K562 (cell line): ENCODE measurements around the gene SPATA12. TPM values are rescaled to one million over a fixed set of nuclear protein-coding genes. Genes with fewer than 3 reads are reported as not detected.

ENCODE experiments used
- ATAC-seq: fragments of 200-7000 bp; cut with Tn5 transposase; 3 replicates; pipeline ENCODE4 v1.9.1; 2020; ENCODE audit warnings: moderate library complexity
- BruUV-seq: library from RNA; stranded (reverse); fragments of 400-500 nt; replicated peaks from 2 replicates; lab custom pipeline; 2021; lab: Mats Ljungman, UMichigan
- CTCF ChIA-PET: fragments of 300-600 bp; formaldehyde crosslinking; extraction: SDS; loops from one replicate; lab custom pipeline; 2021; ENCODE audit warnings: low intra/inter-chr PET ratio; lab: Yijun Ruan, JAX
- POLR2A ChIA-PET: fragments of 300-600, 350-650 bp; sonication (Branson Sonifier 250); formaldehyde crosslinking; extraction: SDS; loops from one replicate; lab custom pipeline; 2021; ENCODE audit warnings: antibody characterized with exemption, inconsistent platforms; lab: Yijun Ruan, JAX
- DNase-seq, 4 experiments: peaks; one replicate each; pipeline versions ENCODE4 v3.0.0 to v3.0.0-alpha.2; 2011 to 2018; ENCODE audit warnings: low spot score in 3 of 4, mixed read lengths in 3 of 4; ENCODE audit errors: extremely low read depth in 1 of 4
- FAIRE-seq: peaks from 2 replicates; lab custom pipeline; 2011; peaks lifted over from hg19 to GRCh38; lab: Jason Lieb, UNC
- H2AFZ ChIP-seq: 2 replicates; pipeline ENCODE4 v1.6.0; 2011; ENCODE audit warnings: low read depth, low read length, control low read depth, inconsistent platforms
- H3K27ac ChIP-seq: fragments of 200-600 bp; 3 replicates; pipeline ENCODE4 v1.8.0; 2011; ENCODE audit warnings: low read depth, mild to moderate bottlenecking, control low read depth, inconsistent platforms, low read length, moderate library complexity, mixed read lengths; ENCODE audit errors: extremely low read depth
- H3K27me3 ChIP-seq, 2 experiments: fragments of 300-600 bp in 1 of 2; 2 replicates in 1 of 2; 3 replicates in 1 of 2; pipeline versions ENCODE4 v1.6.0 to v1.8.0; 2011; ENCODE audit warnings: inconsistent platforms in 2 of 2, low read length in 2 of 2, mild to moderate bottlenecking in 1 of 2, mixed read lengths in 1 of 2, moderate library complexity in 1 of 2; ENCODE audit not compliant: control insufficient read depth in 2 of 2, insufficient read depth in 2 of 2
- H3K36me3 ChIP-seq: fragments of 300-600 bp; 3 replicates; pipeline ENCODE4 v1.8.0; 2011; ENCODE audit warnings: mild to moderate bottlenecking, low read length, inconsistent platforms; ENCODE audit not compliant: control insufficient read depth, insufficient read depth
- H3K4me1 ChIP-seq, 2 experiments: fragments of 200-600 bp in 1 of 2; replicated peaks in 1 of 2; 2 replicates in 1 of 2; 3 replicates in 1 of 2; pipeline versions ENCODE4 v1.5.1 to v1.8.0; 2011; ENCODE audit warnings: inconsistent platforms in 2 of 2, low read length in 2 of 2, mild to moderate bottlenecking in 1 of 2, mixed read lengths in 1 of 2, moderate library complexity in 1 of 2; ENCODE audit not compliant: control insufficient read depth in 2 of 2, insufficient read depth in 2 of 2
- H3K4me2 ChIP-seq: 2 replicates; pipeline ENCODE4 v1.6.1; 2011; ENCODE audit warnings: low read length, control low read depth, inconsistent platforms, mixed read lengths; ENCODE audit not compliant: insufficient read depth
- H3K4me3 ChIP-seq: fragments of 200-600 bp; sonication (generic), shearing (Covaris generic); 2 replicates; pipeline ENCODE4 v1.5.1; 2016; ENCODE audit warnings: control low read depth, inconsistent platforms
- H3K79me2 ChIP-seq: fragments of 200-600 bp; 3 replicates; pipeline ENCODE4 v1.8.0; 2011; ENCODE audit warnings: low read length, inconsistent platforms; ENCODE audit not compliant: control insufficient read depth, insufficient read depth
- H3K9ac ChIP-seq, 2 experiments: 2 replicates each; pipeline versions ENCODE4 v1.6.0 to v1.6.1; 2011; ENCODE audit warnings: low read depth in 2 of 2, low read length in 2 of 2, control low read depth in 1 of 2, inconsistent platforms in 1 of 2, mild to moderate bottlenecking in 1 of 2, mixed read lengths in 1 of 2; ENCODE audit not compliant: insufficient read depth in 1 of 2
- H3K9me1 ChIP-seq: one replicate; pipeline ENCODE4 v1.6.0; 2011; ENCODE audit warnings: inconsistent platforms, mild to moderate bottlenecking, low read length, moderate library complexity; ENCODE audit not compliant: control insufficient read depth, insufficient read depth
- H3K9me3 ChIP-seq: replicated peaks from 2 replicates; pipeline ENCODE4 v1.5.1; 2011; ENCODE audit warnings: low read depth, low read length, inconsistent platforms; ENCODE audit not compliant: control insufficient read depth, insufficient read depth
- H4K20me1 ChIP-seq: replicated peaks from 2 replicates; pipeline ENCODE4 v1.6.1; 2011; ENCODE audit warnings: low read length, inconsistent platforms, mixed read lengths; ENCODE audit not compliant: control insufficient read depth, insufficient read depth
- ARID1B ChIP-seq: fragments of 450-650 bp; IDR thresholded peaks from 2 replicates; pipeline ENCODE4 v1.6.1; 2016; ENCODE audit warnings: antibody characterized with exemption, mild to moderate bottlenecking, inconsistent platforms
- EHMT2 ChIP-seq: fragments of 450-650 bp; IDR thresholded peaks from 2 replicates; pipeline ENCODE4 v1.6.1; 2018; ENCODE audit warnings: antibody characterized with exemption
- NKRF ChIP-seq: fragments of 450-650 bp; IDR thresholded peaks from 2 replicates; pipeline ENCODE4 v1.6.1; 2016; ENCODE audit warnings: borderline replicate concordance
- WGBS: fragments of 100-300 bp; shearing (Covaris generic); methylation state at CpG from one replicate; pipeline ENCODE4 v1.1.6; 2016; ENCODE audit warnings: low coverage, mixed read lengths; ENCODE audit not compliant: insufficient coverage; ENCODE audit errors: missing lambda C conversion rate; 5-methylcytosine and 5-hydroxymethylcytosine counted together
- in situ Hi-C: fragments of 300-500 bp; cut with MboI; formaldehyde crosslinking; loops from 4 replicates; pipeline ENCODE4 v1.15.0; 2018; ENCODE audit warnings: inconsistent platforms, mixed read lengths
- intact Hi-C: fragments of 100-400 bp; cut with micrococcal nuclease; formaldehyde crosslinking; loops from 2 replicates; pipeline ENCODE4 v1.14.2; 2022
- polyA plus RNA-seq, 8 experiments: library from polyadenylated mRNA; depleted of rRNA in 4 of 8; stranded (reverse) in 5 of 8; unstranded in 3 of 8; fragments of >200 nt; fragmentation: Nextera tagmentation in 2 of 8; fragmentation: Illumina TruSeq in 1 of 8; extraction: Ambion mirVana in 2 of 8; extraction: Trizol in 1 of 8; gene quantifications; 2 replicates each; pipeline versions ENCODE4 v1.2.1 to v1.2.3, GENCODE V29; 2011 to 2014; ENCODE audit warnings: inconsistent platforms in 1 of 8, missing spikeins in 1 of 8
- total RNA-seq, 7 experiments: library from RNA; depleted of rRNA in 6 of 7; stranded (reverse); fragments of >200 nt in 6 of 7; fragmentation: Illumina TruSeq in 2 of 7; extraction: Trizol in 2 of 7; gene quantifications; 2 replicates each; pipeline versions ENCODE4 v1.2.1 to v1.2.3, GENCODE V29; 2011 to 2021; ENCODE audit warnings: low replicate concordance in 1 of 7
- TF ChIP-seq, protein P1 (sequence below): fragments of 250-450 bp; sonication (Bioruptor Pico); IDR thresholded peaks from 2 replicates; pipeline ENCODE4 v1.9.0; 2021; ENCODE audit warnings: mild to moderate bottlenecking
- TF ChIP-seq, protein P2 (sequence below): fragments of 450-650 bp; IDR thresholded peaks from 2 replicates; pipeline ENCODE4 v1.6.1; 2016; ENCODE audit warnings: mild to moderate bottlenecking, moderate library complexity

SPATA12 gene
- total and polyA plus RNA-seq, 9 of the 15 experiments (the other 6 are each of a cell fraction or from before 2014, with no cell fraction given) = not detected

- ChIA-PET POLR2A (interaction anchor here (0.6 kb wide), 2 partner anchors 11 to 275 kb away, joined by 3 to 4 read pairs; partner anchors contain the start of gene ARHGEF3), CTCF (no interaction called here)
- H3K9me3 ChIP-seq = no peaks in the 10 kb centered on the region
- no peak overlapping the region for H3K4me2 ChIP-seq
- WGBS = 62% methylated on average over 3 of the region's 3 CpGs
- H2AFZ ChIP-seq = no peak overlapping the region
- no peak overlapping the region for H3K9ac ChIP-seq
- H3K36me3 ChIP-seq = no peaks in the 10 kb centered on the region
- in situ Hi-C loops (no loop called here), intact Hi-C loops (loop anchor here (5.0 kb wide), 1 partner anchor 69 kb away; no protein-coding TSS in a partner anchor)
- H3K79me2 ChIP-seq = no peaks in the 10 kb centered on the region
- no peaks in the 10 kb centered on the region for H4K20me1 ChIP-seq
- no peak overlapping the region for H3K27ac ChIP-seq
- DNase-seq (no peak), ATAC-seq (no peak), FAIRE-seq (no peak)
- no TSS peak for BruUV-seq
- H3K4me1 ChIP-seq = peaks cover 0 to 17% of the 10 kb centered on the region in 2 experiments; a peak in 3 of 5 replicates
- no peaks in the 10 kb centered on the region for H3K27me3 ChIP-seq
- H3K4me3 ChIP-seq = no peak overlapping the region
- H3K9me1 ChIP-seq = no peaks in the 10 kb centered on the region
- TF ChIP-seq ARID1B (no peak), NKRF (no peak), EHMT2 (no peak)
- TF ChIP-seq, protein P1, sequence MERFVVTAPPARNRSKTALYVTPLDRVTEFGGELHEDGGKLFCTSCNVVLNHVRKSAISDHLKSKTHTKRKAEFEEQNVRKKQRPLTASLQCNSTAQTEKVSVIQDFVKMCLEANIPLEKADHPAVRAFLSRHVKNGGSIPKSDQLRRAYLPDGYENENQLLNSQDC = no peak
- TF ChIP-seq, protein P2, sequence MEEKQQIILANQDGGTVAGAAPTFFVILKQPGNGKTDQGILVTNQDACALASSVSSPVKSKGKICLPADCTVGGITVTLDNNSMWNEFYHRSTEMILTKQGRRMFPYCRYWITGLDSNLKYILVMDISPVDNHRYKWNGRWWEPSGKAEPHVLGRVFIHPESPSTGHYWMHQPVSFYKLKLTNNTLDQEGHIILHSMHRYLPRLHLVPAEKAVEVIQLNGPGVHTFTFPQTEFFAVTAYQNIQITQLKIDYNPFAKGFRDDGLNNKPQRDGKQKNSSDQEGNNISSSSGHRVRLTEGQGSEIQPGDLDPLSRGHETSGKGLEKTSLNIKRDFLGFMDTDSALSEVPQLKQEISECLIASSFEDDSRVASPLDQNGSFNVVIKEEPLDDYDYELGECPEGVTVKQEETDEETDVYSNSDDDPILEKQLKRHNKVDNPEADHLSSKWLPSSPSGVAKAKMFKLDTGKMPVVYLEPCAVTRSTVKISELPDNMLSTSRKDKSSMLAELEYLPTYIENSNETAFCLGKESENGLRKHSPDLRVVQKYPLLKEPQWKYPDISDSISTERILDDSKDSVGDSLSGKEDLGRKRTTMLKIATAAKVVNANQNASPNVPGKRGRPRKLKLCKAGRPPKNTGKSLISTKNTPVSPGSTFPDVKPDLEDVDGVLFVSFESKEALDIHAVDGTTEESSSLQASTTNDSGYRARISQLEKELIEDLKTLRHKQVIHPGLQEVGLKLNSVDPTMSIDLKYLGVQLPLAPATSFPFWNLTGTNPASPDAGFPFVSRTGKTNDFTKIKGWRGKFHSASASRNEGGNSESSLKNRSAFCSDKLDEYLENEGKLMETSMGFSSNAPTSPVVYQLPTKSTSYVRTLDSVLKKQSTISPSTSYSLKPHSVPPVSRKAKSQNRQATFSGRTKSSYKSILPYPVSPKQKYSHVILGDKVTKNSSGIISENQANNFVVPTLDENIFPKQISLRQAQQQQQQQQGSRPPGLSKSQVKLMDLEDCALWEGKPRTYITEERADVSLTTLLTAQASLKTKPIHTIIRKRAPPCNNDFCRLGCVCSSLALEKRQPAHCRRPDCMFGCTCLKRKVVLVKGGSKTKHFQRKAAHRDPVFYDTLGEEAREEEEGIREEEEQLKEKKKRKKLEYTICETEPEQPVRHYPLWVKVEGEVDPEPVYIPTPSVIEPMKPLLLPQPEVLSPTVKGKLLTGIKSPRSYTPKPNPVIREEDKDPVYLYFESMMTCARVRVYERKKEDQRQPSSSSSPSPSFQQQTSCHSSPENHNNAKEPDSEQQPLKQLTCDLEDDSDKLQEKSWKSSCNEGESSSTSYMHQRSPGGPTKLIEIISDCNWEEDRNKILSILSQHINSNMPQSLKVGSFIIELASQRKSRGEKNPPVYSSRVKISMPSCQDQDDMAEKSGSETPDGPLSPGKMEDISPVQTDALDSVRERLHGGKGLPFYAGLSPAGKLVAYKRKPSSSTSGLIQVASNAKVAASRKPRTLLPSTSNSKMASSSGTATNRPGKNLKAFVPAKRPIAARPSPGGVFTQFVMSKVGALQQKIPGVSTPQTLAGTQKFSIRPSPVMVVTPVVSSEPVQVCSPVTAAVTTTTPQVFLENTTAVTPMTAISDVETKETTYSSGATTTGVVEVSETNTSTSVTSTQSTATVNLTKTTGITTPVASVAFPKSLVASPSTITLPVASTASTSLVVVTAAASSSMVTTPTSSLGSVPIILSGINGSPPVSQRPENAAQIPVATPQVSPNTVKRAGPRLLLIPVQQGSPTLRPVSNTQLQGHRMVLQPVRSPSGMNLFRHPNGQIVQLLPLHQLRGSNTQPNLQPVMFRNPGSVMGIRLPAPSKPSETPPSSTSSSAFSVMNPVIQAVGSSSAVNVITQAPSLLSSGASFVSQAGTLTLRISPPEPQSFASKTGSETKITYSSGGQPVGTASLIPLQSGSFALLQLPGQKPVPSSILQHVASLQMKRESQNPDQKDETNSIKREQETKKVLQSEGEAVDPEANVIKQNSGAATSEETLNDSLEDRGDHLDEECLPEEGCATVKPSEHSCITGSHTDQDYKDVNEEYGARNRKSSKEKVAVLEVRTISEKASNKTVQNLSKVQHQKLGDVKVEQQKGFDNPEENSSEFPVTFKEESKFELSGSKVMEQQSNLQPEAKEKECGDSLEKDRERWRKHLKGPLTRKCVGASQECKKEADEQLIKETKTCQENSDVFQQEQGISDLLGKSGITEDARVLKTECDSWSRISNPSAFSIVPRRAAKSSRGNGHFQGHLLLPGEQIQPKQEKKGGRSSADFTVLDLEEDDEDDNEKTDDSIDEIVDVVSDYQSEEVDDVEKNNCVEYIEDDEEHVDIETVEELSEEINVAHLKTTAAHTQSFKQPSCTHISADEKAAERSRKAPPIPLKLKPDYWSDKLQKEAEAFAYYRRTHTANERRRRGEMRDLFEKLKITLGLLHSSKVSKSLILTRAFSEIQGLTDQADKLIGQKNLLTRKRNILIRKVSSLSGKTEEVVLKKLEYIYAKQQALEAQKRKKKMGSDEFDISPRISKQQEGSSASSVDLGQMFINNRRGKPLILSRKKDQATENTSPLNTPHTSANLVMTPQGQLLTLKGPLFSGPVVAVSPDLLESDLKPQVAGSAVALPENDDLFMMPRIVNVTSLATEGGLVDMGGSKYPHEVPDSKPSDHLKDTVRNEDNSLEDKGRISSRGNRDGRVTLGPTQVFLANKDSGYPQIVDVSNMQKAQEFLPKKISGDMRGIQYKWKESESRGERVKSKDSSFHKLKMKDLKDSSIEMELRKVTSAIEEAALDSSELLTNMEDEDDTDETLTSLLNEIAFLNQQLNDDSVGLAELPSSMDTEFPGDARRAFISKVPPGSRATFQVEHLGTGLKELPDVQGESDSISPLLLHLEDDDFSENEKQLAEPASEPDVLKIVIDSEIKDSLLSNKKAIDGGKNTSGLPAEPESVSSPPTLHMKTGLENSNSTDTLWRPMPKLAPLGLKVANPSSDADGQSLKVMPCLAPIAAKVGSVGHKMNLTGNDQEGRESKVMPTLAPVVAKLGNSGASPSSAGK = no peak
These were observed 16.0 kb downstream of the SPATA12 start for GRCh38 chr3:57076422-57076951.
